MCF 10A (cell line): ENCODE results near the gene ROR1. TPM values are rescaled to one million over a fixed set of nuclear protein-coding genes. Genes with fewer than 3 reads are reported as not detected.
A peak's percentile ranks its signal among the peaks of the same experiment; 100 is the strongest.

Experiments
- BruUV-seq: library from RNA; stranded (reverse); fragments of 400-500 nt; replicated peaks from 2 replicates; lab custom pipeline; 2021; lab: Mats Ljungman, UMichigan
- CTCF ChIA-PET: fragments of 300-600 bp; sonication (Branson Sonifier 250); formaldehyde crosslinking; extraction: SDS; loops from one replicate; lab custom pipeline; 2021; ENCODE audit warnings: antibody characterized with exemption, inconsistent platforms; lab: Yijun Ruan, JAX
- POLR2A ChIA-PET: fragments of 300-600, 350-650 bp; sonication (Branson Sonifier 250); formaldehyde crosslinking; extraction: SDS; loops from one replicate; lab custom pipeline; 2020; ENCODE audit warnings: antibody characterized with exemption, inconsistent platforms; lab: Yijun Ruan, JAX
- DNase-seq: peaks from one replicate; pipeline ENCODE4 v3.0.0-alpha.2; 2018; ENCODE audit not compliant: unreplicated experiment
- H3K27ac Mint-ChIP-seq: one replicate; pipeline ENCODE4 v1.8.0; 2022; ENCODE audit warnings: mild to moderate bottlenecking, low read depth, mixed read lengths; ENCODE audit not compliant: unreplicated experiment
- H3K27me3 Mint-ChIP-seq: one replicate; pipeline ENCODE4 v1.8.0; 2022; ENCODE audit warnings: mixed read lengths; ENCODE audit not compliant: insufficient read depth, unreplicated experiment
- H3K36me3 Mint-ChIP-seq: one replicate; pipeline ENCODE4 v1.8.0; 2022; ENCODE audit warnings: mild to moderate bottlenecking, moderate library complexity, mixed read lengths; ENCODE audit not compliant: insufficient read depth, unreplicated experiment
- H3K4me1 Mint-ChIP-seq: one replicate; pipeline ENCODE4 v1.8.0; 2022; ENCODE audit warnings: mixed read lengths; ENCODE audit not compliant: insufficient read depth, unreplicated experiment
- H3K4me3 Mint-ChIP-seq: one replicate; pipeline ENCODE4 v1.8.0; 2022; ENCODE audit warnings: mild to moderate bottlenecking, moderate library complexity, mixed read lengths; ENCODE audit not compliant: unreplicated experiment
- H3K9me3 Mint-ChIP-seq: one replicate; pipeline ENCODE4 v1.8.0; 2022; ENCODE audit warnings: mixed read lengths; ENCODE audit not compliant: unreplicated experiment
- intact Hi-C: fragments of 100-400 bp; cut with micrococcal nuclease; formaldehyde crosslinking; loops from 2 replicates; pipeline ENCODE4 v1.14.1; 2022
- total RNA-seq: library from RNA; stranded (reverse); gene quantifications from 2 replicates; pipeline ENCODE4 v1.2.3, GENCODE V29; 2022
- TF ChIP-seq, protein P1 (sequence below): fragments of 200-600 bp; IDR thresholded peaks from one replicate; pipeline ENCODE4 v1.8.0; 2022; ENCODE audit warnings: antibody characterized with exemption, mild to moderate bottlenecking; ENCODE audit not compliant: unreplicated experiment

Gene ROR1
- total RNA-seq, 1 experiment from 2014 or later, result 4.6 TPM

- Mint-ChIP-seq H3K27ac (peak overlapping the region; percentile 31), H3K36me3 (peaks cover 9% of the 10 kb centered on the region), H3K27me3 (no peaks in the 10 kb centered on the region), H3K4me3 (no peak overlapping the region), H3K9me3 (no peaks in the 10 kb centered on the region), H3K4me1 (peaks cover 7% of the 10 kb centered on the region)
- intact Hi-C loops, result no loop called here
- ChIA-PET CTCF (interaction anchor here (0.7 to 1.5 kb wide), 4 partner anchors 10 to 88 kb away, joined by 3 read pairs; no protein-coding TSS in a partner anchor), POLR2A (interaction anchor here (0.6 to 2.1 kb wide), 11 partner anchors 10 to 660 kb away, joined by 3 to 6 read pairs (median 4); no protein-coding TSS in a partner anchor)
- no TSS peak for BruUV-seq
- TF ChIP-seq, protein P1, sequence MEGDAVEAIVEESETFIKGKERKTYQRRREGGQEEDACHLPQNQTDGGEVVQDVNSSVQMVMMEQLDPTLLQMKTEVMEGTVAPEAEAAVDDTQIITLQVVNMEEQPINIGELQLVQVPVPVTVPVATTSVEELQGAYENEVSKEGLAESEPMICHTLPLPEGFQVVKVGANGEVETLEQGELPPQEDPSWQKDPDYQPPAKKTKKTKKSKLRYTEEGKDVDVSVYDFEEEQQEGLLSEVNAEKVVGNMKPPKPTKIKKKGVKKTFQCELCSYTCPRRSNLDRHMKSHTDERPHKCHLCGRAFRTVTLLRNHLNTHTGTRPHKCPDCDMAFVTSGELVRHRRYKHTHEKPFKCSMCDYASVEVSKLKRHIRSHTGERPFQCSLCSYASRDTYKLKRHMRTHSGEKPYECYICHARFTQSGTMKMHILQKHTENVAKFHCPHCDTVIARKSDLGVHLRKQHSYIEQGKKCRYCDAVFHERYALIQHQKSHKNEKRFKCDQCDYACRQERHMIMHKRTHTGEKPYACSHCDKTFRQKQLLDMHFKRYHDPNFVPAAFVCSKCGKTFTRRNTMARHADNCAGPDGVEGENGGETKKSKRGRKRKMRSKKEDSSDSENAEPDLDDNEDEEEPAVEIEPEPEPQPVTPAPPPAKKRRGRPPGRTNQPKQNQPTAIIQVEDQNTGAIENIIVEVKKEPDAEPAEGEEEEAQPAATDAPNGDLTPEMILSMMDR, result no peak
- peak; percentile 36 for DNase-seq
Observed at GRCh38 chr1:63859480-63860275, 85.9 kb downstream of the ROR1 start.

- Mint-ChIP-seq H3K9me3 (no peaks in the 10 kb centered on the region), H3K36me3 (peaks cover 9% of the 10 kb centered on the region), H3K4me1 (peaks cover 9% of the 10 kb centered on the region), H3K4me3 (no peak overlapping the region), H3K27me3 (no peaks in the 10 kb centered on the region), H3K27ac (no peak overlapping the region)
- intact Hi-C loops, result no loop called here
- ChIA-PET CTCF (interaction anchor here (0.7 to 1.2 kb wide), 3 partner anchors 13 to 276 kb away, joined by 3 read pairs; no protein-coding TSS in a partner anchor), POLR2A (interaction anchor here (0.5 to 2.1 kb wide), 2 partner anchors 9 to 201 kb away, joined by 5 to 6 read pairs; no protein-coding TSS in a partner anchor)
- no TSS peak for BruUV-seq
- TF ChIP-seq, protein P1, result no peak
- DNase-seq, result no peak
Observed at GRCh38 chr1:63861052-63861691, 87.4 kb downstream of the ROR1 start.

DNA sequence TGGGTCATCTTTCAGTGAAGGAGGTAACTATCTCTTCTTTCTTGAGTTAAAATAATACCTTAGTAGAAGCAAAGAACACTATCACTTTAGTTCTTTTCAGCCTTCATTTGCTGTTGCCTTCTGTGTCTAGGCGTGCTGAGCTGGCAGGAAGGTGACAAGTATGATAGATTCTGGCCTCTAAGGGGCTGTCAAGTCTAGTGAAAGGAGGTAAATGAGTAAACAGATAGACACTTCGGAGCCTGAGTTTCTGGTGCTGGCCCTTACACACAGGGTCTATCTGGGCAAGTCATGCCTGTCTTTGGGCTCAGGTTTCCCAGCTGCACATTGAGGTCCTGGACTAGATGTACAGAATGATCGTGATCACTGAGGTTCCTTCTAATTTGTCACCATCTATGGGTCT is 89.3 kb downstream of the ROR1 start:
- ChIA-PET POLR2A (no interaction called here), CTCF (interaction anchor here (0.5 to 1.4 kb wide), 4 partner anchors 171 to 274 kb away, joined by 3 to 6 read pairs (median 4); no protein-coding TSS in a partner anchor)
- Mint-ChIP-seq H3K27me3 (no peaks in the 10 kb centered on the region), H3K27ac (no peak overlapping the region), H3K36me3 (peaks cover 3% of the 10 kb centered on the region), H3K9me3 (no peaks in the 10 kb centered on the region), H3K4me1 (peaks cover 13% of the 10 kb centered on the region), H3K4me3 (no peak overlapping the region)
- TF ChIP-seq, protein P1, result no peak
- no TSS peak for BruUV-seq
- intact Hi-C loops, result no loop called here
- DNase-seq, result no peak

GRCh38 chr1:63864224-63864641 is 90.4 kb downstream of the ROR1 start:
- Mint-ChIP-seq H3K9me3 (no peaks in the 10 kb centered on the region), H3K27me3 (no peaks in the 10 kb centered on the region), H3K4me1 (peaks cover 20% of the 10 kb centered on the region), H3K36me3 (no peaks in the 10 kb centered on the region), H3K27ac (no peak overlapping the region), H3K4me3 (no peak overlapping the region)
- TF ChIP-seq, protein P1, result no peak
- no TSS peak for BruUV-seq
- intact Hi-C loops, result no loop called here
- POLR2A ChIA-PET, result interaction anchor here (0.5 to 1.8 kb wide), 7 partner anchors 11 to 179 kb away, joined by 3 to 8 read pairs (median 5); no protein-coding TSS in a partner anchor
- CTCF ChIA-PET, result interaction anchor here (0.7 to 1.4 kb wide), 4 partner anchors 176 to 1242 kb away, joined by 3 to 4 read pairs (median 4); no protein-coding TSS in a partner anchor
- peak; percentile 52 for DNase-seq
